ENCODE measurements around the gene CAD. TPM values are rescaled to one million over a fixed set of nuclear protein-coding genes. Genes with fewer than 3 reads are reported as not detected.

Gene CAD
- total RNA-seq, 1 experiment from 2014 or later = 130 TPM

- no peak overlapping the region for H2BK5ac ChIP-seq (ENCODE audit: insufficient read length, low read length)
- H3K14ac ChIP-seq (ENCODE audit: insufficient read depth, low read length) = no peak overlapping the region
- no peaks in the 10 kb centered on the region for H3K9me3 ChIP-seq (ENCODE audit: control insufficient read depth, low read depth, low read length)
- H2BK12ac ChIP-seq (ENCODE audit: insufficient read length, low read depth, low read length) = no peak overlapping the region
- no peaks in the 10 kb centered on the region for H4K20me1 ChIP-seq (ENCODE audit: control insufficient read depth, insufficient read depth, insufficient read length)
- no peak overlapping the region for H3K4me2 ChIP-seq (ENCODE audit: insufficient read depth, insufficient read length, low read length)
- H3K18ac ChIP-seq (ENCODE audit: insufficient read length, low read depth, low read length) = no peak overlapping the region
- WGBS (ENCODE audit: extremely low coverage, insufficient read length, low lambda C conversion rate) = no CpG with 5 or more reads among the region's 6 CpGs
- Mint-ChIP-seq H3K36me3 (ENCODE audit: insufficient read depth in 1 of 3, low read depth in 3 of 3) (no peaks in the 10 kb centered on the region), H3K9me3 (no peaks in the 10 kb centered on the region; a peak in 1 of 5 replicates), H3K27ac (no peak overlapping the region), H3K4me1 (no peaks in the 10 kb centered on the region), H3K27me3 (ENCODE audit: low read depth) (peaks cover 2% of the 10 kb centered on the region; the same call in 1 of the 2 replicates), H3K4me3 (no peak overlapping the region)
- no peak overlapping the region for H4K5ac ChIP-seq (ENCODE audit: insufficient read length, low read depth, low read length)
- H2BK20ac ChIP-seq (ENCODE audit: low read depth, low read length, poor library complexity, severe bottlenecking) = no peak overlapping the region
- H3T11ph ChIP-seq (ENCODE audit: low read length) = no peak overlapping the region
- H4K91ac ChIP-seq (ENCODE audit: insufficient read length, low read depth, low read length) = no peak overlapping the region
- no peaks in the 10 kb centered on the region for H3K27me3 ChIP-seq (ENCODE audit: insufficient read depth, low read length)
- H3K27ac ChIP-seq (ENCODE audit: insufficient read length, low read depth, low read length) = no peak overlapping the region
- no peaks in the 10 kb centered on the region for H3K23me2 ChIP-seq (ENCODE audit: insufficient read length, low read depth, low read length, poor library complexity, severe bottlenecking)
- no peak overlapping the region for H2AFZ ChIP-seq (ENCODE audit: low read length)
- H3K23ac ChIP-seq (ENCODE audit: insufficient read length, low read depth, low read length) = no peak overlapping the region
- no peaks in the 10 kb centered on the region for H3K4me1 ChIP-seq (ENCODE audit: insufficient read depth, low read length)
- H3K79me1 ChIP-seq (ENCODE audit: insufficient read depth, low read depth, low read length, poor library complexity, severe bottlenecking) = no peaks in the 10 kb centered on the region
- no peak overlapping the region for H3K56ac ChIP-seq (ENCODE audit: insufficient read length, low read depth, low read length)
- no peaks in the 10 kb centered on the region for H3K79me2 ChIP-seq (ENCODE audit: insufficient read depth, low read length)
- no peak overlapping the region for H2AK5ac ChIP-seq (ENCODE audit: insufficient read length, low read length)
- DNase-seq = no peak
- TF ChIP-seq CTCF (conservative IDR thresholded peaks at IDR 0.05) = no peak
- no peak overlapping the region for H3K9ac ChIP-seq (ENCODE audit: extremely low read depth, insufficient read length, low read length)
- no peak overlapping the region for H3K4ac ChIP-seq (ENCODE audit: low read depth, low read length)
- no peak overlapping the region for H4K8ac ChIP-seq (replicated peaks; ENCODE audit: insufficient read length, low read depth, low read length)
- H2BK15ac ChIP-seq (ENCODE audit: low read depth, low read length) = no peak overlapping the region
- H2BK120ac ChIP-seq (ENCODE audit: low read depth, low read length, poor library complexity, severe bottlenecking) = no peak overlapping the region
Observed at GRCh38 chr2:27186613-27187345, 30.4 kb upstream of the CAD start.

All from H9 (cell line).